ENCODE data around the gene CCL25. TPM values are rescaled to one million over a fixed set of nuclear protein-coding genes. Genes with fewer than 3 reads are reported as not detected.
A peak's percentile ranks its signal among the peaks of the same experiment; 100 is the strongest.

CCL25 gene
- total and polyA plus RNA-seq, 9 of the 15 experiments (the other 6 are each of a cell fraction or from before 2014, with no cell fraction given) = 0.15 TPM; not detected in 8

- peak; percentile 78 for TF ChIP-seq ETS1 (conservative IDR thresholded peaks at IDR 0.05; ENCODE audit: control insufficient read depth, low read depth, low read length)
- 0 out of 4 replicates have a peak, but pooled peaks of 1 of the 2 experiments have one; percentile 4 for TF ChIP-seq UBTF (IDR thresholded peaks at IDR 0.05; ENCODE audit: borderline replicate concordance in 1 of 2, low read depth in 2 of 2, low read length in 2 of 2)
- TF ChIP-seq TRIM24 (IDR thresholded peaks at IDR 0.05) = 0 out of 4 replicates have a peak, but pooled peaks of 1 of the 2 experiments have one; percentile 14
- peak; percentile 55; the same call in 1 of the 2 replicates for TF ChIP-seq TFAP4 (CRISPR knock-in tag; IDR thresholded peaks at IDR 0.05; ENCODE audit: borderline replicate concordance)
- 0 out of 2 replicates have a peak, but pooled peaks have one; percentile 27 for TF ChIP-seq TEAD4 (IDR thresholded peaks at IDR 0.05; ENCODE audit: low read length)
- TF ChIP-seq TEAD4 (CRISPR knock-in tag; IDR thresholded peaks at IDR 0.05; ENCODE audit: borderline replicate concordance) = no peak
- TF ChIP-seq ZBTB33 (CRISPR knock-in tag; IDR thresholded peaks at IDR 0.05) = 0 out of 2 replicates have a peak, but pooled peaks have one; percentile 34
- TF ChIP-seq THRB (CRISPR knock-in tag; conservative IDR thresholded peaks at IDR 0.05) = no peak
- TF ChIP-seq E2F6 (IDR thresholded peaks at IDR 0.05; ENCODE audit: borderline replicate concordance in 1 of 2, extremely low read depth in 1 of 2, insufficient read depth in 1 of 2, insufficient read length in 1 of 2, low read depth in 1 of 2, low read length in 1 of 2, poor library complexity in 1 of 2, severe bottlenecking in 1 of 2) = peak; percentile 26 to 41
- TF ChIP-seq ETV5 (CRISPR knock-in tag; IDR thresholded peaks at IDR 0.05; ENCODE audit: low read depth) = peak; percentile 93
- 0 out of 2 replicates have a peak, but pooled peaks have one; percentile 9 for TF ChIP-seq NFE2 (IDR thresholded peaks at IDR 0.05; ENCODE audit: low read depth)
- TF ChIP-seq RBFOX2 (IDR thresholded peaks at IDR 0.05; ENCODE audit: low read depth, low read length) = peak; percentile 76
- TF ChIP-seq MYC (IDR thresholded peaks at IDR 0.05; ENCODE audit: low read depth, low read length) = peak; percentile 69
- TF ChIP-seq MYC (CRISPR knock-in tag; IDR thresholded peaks at IDR 0.05; ENCODE audit: borderline replicate concordance, low read depth) = no peak
- TF ChIP-seq RBBP5 (IDR thresholded peaks at IDR 0.05; ENCODE audit: borderline replicate concordance, insufficient read depth, low read length, poor library complexity, severe bottlenecking) = no peak
Measured at GRCh38 chr19:8085598-8086408, 33.2 kb downstream of the CCL25 start (continued).
